Activated naive CD8-positive, alpha-beta T cell (primary cell): ENCODE results near the gene PLXNB1.

Experiments
- H3K27ac Mint-ChIP-seq: one replicate; pipeline ENCODE4 v1.8.0; 2021; ENCODE audit warnings: mixed read lengths
- H3K27me3 Mint-ChIP-seq: one replicate; pipeline ENCODE4 v1.8.0; 2021; ENCODE audit warnings: mixed read lengths
- H3K36me3 Mint-ChIP-seq: one replicate; pipeline ENCODE4 v1.8.0; 2021; ENCODE audit warnings: mixed read lengths
- H3K4me1 Mint-ChIP-seq: one replicate; pipeline ENCODE4 v1.8.0; 2021; ENCODE audit warnings: low read depth, mixed read lengths
- H3K4me3 Mint-ChIP-seq: one replicate; pipeline ENCODE4 v1.8.0; 2021; ENCODE audit warnings: mild to moderate bottlenecking, mixed read lengths
- H3K9me3 Mint-ChIP-seq: one replicate; pipeline ENCODE4 v1.8.0; 2021; ENCODE audit warnings: low read depth, mixed read lengths

Gene PLXNB1

DNA sequence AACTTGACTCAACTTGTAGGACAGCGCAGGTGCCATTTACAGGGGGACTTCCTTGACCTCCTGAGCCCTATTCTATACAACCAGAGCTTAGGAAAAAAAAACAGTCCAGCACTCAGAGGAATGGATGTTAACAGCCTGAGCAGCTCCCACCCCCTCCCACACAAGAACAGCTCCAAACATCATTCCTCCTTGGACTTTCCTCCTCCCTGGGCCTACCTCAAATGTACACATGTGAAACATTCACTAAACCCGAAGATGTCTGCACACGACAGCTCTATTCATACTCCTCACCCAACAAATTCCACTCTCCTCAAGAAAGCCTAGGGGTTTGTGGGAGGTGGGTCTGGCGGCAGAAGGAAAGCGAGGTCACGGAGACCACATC lies 16.1 kb upstream of the PLXNB1 start:
- Mint-ChIP-seq H3K27ac (peak overlapping the region; percentile 91), H3K9me3 (no peaks in the 10 kb centered on the region), H3K4me3 (peak overlapping the region; percentile 94), H3K36me3 (peaks cover 6% of the 10 kb centered on the region), H3K4me1 (peaks cover 45% of the 10 kb centered on the region), H3K27me3 (no peaks in the 10 kb centered on the region)

DNA sequence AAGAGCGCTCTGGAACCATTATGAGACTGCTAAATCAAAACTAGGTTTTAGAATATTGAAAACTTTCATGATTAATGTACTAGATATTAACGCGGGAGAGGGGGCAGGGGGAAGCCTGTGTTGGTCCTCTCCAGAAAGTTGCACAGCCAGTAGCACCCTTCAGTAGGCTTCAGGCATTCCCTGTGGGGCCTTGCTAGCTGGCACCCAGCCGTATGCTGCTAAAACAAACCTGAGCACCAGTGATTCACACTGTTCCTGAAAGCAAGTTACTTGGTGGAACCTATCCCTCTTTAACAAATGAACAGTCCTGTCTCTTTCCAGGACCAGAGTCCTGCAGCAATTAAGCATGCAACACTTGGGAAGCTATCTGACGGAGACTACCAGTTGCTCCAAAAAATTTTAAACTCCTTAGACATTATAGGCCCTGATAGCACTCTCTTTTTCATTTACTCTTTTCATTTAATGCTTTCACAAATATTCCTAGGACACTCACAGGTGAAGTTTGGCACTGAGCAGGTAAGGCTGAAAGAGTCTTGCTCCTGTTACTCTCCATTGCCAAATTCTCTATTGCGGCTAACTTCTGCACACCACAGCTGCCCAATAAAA lies 15.5 kb upstream of the PLXNB1 start:
- peaks cover 48% of the 10 kb centered on the region for H3K4me1 Mint-ChIP-seq
- H3K4me3 Mint-ChIP-seq = peak overlapping the region; percentile 94
- no peaks in the 10 kb centered on the region for H3K27me3 Mint-ChIP-seq
- no peaks in the 10 kb centered on the region for H3K9me3 Mint-ChIP-seq
- peaks cover 6% of the 10 kb centered on the region for H3K36me3 Mint-ChIP-seq
- peak overlapping the region; percentile 91 for H3K27ac Mint-ChIP-seq

DNA sequence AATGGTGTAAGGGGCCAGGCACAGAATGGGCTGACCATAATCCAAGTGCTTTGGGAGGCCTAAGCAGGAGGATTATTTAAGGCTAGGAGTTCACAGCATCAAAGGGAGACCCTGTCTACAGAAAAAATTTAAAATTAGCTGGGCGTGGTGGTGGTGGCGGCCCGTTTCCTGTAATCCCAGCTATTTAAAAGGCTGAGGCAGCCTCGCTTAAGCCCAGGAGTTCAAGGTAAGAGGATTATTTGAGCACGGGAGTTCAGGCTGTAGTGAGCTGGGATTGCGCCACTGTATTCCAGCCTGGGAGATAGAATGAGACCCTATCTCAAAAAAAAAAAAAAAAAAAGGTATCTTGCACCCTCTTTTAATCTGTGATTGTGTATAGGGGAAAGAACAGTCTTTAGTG lies 12.1 kb upstream of the PLXNB1 start:
- H3K4me3 Mint-ChIP-seq = peak overlapping the region; percentile 98
- H3K27ac Mint-ChIP-seq = peak overlapping the region; percentile 72
- H3K4me1 Mint-ChIP-seq = peaks cover 48% of the 10 kb centered on the region

DNA sequence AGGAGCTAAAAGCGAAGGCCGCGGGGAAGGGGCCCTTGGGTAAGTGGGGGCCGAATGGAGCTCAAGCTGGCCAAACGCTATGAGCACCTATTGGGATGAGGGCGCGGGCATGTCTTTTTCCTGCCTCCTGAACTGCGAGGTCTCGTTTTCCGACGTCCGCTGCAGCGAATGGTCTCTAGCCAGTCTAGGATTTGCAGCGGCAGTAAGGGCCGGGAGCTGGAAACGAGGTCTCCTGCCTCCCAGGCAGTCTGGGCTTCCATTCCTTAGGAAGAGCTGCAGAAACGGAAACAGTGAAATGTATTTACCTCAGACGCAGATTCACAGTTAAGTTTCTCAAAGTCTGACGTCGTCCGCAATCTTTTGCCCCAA lies 10.7 kb upstream of the PLXNB1 start:
- Mint-ChIP-seq H3K4me3 (peak overlapping the region; percentile 98), H3K36me3 (no peaks in the 10 kb centered on the region), H3K9me3 (no peaks in the 10 kb centered on the region), H3K27me3 (no peaks in the 10 kb centered on the region), H3K4me1 (peaks cover 39% of the 10 kb centered on the region), H3K27ac (peak overlapping the region; percentile 98)

More for the DNA sequence above, 12.1 kb upstream of the PLXNB1 start:
- Mint-ChIP-seq H3K36me3 (no peaks in the 10 kb centered on the region), H3K9me3 (no peaks in the 10 kb centered on the region), H3K27me3 (no peaks in the 10 kb centered on the region)

DNA sequence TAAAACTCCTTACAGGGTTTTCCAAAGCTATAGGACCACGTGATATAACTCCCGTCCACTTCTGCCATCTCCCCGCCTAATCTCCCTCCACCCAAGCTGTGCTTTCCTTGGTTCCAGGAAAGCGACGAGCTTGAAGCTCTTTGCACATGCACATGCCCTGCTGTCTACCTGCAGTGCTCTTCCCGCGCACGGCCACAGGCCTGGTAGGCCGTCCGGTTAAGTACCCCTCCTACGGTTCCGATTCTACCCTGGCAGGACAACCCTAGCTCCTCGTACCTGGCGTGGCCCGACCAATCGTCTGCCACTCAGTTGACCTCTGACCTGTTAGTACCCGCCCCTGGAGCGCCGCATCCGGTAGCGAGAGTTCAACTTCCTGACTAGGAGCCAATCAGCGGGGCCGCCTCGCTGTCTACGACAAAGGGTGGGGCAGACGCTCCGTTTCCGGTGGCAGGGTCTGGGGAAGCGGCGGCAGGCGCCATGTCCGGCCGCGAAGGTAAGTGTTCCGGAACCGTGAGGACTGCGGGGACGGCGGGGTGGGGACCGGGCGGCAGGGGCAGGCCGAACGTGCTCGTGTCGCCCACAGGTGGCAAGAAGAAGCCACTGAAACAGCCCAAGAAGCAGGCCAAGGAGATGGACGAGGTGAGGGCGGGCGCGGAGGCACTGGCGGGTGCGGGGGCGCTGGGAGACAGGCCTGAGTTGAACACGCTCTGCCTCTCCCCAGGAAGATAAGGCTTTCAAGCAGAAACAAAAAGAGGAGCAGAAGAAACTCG lies 10.1 kb upstream of the PLXNB1 start, which contains the start of the genes CCDC51 and TMA7:
TSS of gene CCDC51 (minus strand) at position 300 of the 770 bp plus-strand sequence. CDS start 4,991 bp downstream, outside the sequence.
TSS of gene TMA7 (plus strand) at position 438 of the 770 bp plus-strand sequence. CDS start at position 478, 40 bp downstream.
- Mint-ChIP-seq H3K4me3 (peak within 1 kb of the TSS; percentile 98), H3K27ac (peak within 1 kb of the TSS; percentile 98), H3K36me3 (no peaks in the 10 kb centered on the region), H3K27me3 (no peaks in the 10 kb centered on the region), H3K9me3 (no peaks in the 10 kb centered on the region), H3K4me1 (peaks cover 39% of the 10 kb centered on the region)

DNA sequence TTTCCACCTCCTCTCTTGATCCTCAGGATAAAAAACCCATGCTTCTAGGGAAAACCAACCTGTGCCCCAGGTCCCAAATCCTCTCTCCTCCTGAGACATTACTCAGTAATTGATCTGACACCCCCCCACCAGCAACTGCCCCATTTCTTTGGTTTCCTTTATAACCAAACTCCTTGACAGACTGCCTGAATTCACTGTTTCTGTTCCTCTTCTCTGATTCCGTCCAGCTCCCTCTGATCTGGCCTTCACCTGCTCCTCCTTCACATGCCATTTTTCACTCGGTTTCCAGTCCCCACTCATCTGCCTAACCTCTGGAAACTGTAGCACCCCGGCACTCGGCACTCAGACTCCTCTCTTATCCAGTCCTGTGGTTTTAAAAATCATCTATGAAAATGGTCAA lies 7.9 kb upstream of the PLXNB1 start:
- Mint-ChIP-seq H3K27me3 (no peaks in the 10 kb centered on the region), H3K9me3 (no peaks in the 10 kb centered on the region), H3K27ac (peak overlapping the region; percentile 1), H3K4me1 (peaks cover 38% of the 10 kb centered on the region), H3K4me3 (no peak overlapping the region), H3K36me3 (no peaks in the 10 kb centered on the region)

DNA sequence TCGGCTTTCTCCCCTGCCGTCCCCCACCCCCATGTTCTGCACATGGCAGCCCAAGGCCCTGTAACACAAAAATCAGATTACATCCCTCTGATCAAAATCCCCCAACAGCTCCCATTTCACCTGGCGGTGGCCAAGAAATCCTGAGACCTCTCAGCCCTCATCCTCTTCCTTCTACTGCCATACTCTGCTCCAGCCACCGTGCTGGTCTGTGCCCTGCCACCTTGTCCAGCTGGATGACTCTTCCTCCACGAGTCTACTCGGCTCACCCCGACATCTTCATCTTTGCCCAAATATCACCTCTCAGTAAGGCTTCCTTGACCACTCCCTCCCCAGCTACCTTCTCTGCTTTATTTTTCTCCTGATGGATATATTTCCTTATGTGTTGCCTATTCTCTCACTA lies 7.0 kb upstream of the PLXNB1 start:
- no peak overlapping the region for H3K27ac Mint-ChIP-seq
- no peaks in the 10 kb centered on the region for H3K9me3 Mint-ChIP-seq
- H3K36me3 Mint-ChIP-seq = no peaks in the 10 kb centered on the region
- H3K27me3 Mint-ChIP-seq = no peaks in the 10 kb centered on the region
- no peak overlapping the region for H3K4me3 Mint-ChIP-seq
- H3K4me1 Mint-ChIP-seq = peaks cover 33% of the 10 kb centered on the region

DNA sequence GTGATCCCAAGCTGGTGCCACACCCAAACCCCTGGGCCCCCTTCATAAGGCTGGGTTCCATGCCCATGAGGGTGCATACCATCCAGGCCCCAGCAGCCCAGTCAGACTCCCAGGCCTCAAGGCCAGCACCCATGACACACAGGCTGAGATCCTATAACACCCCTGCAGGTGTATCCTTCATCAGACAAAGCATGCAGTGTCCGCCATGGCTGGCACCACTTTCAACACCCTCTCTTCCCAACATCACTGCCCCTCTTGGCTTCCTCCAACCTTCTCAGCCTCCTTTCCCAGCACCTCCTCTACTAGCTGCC lies 6.5 kb upstream of the PLXNB1 start:
- Mint-ChIP-seq H3K36me3 (no peaks in the 10 kb centered on the region), H3K4me1 (peaks cover 28% of the 10 kb centered on the region), H3K4me3 (no peak overlapping the region), H3K27ac (no peak overlapping the region), H3K27me3 (no peaks in the 10 kb centered on the region), H3K9me3 (no peaks in the 10 kb centered on the region)

DNA sequence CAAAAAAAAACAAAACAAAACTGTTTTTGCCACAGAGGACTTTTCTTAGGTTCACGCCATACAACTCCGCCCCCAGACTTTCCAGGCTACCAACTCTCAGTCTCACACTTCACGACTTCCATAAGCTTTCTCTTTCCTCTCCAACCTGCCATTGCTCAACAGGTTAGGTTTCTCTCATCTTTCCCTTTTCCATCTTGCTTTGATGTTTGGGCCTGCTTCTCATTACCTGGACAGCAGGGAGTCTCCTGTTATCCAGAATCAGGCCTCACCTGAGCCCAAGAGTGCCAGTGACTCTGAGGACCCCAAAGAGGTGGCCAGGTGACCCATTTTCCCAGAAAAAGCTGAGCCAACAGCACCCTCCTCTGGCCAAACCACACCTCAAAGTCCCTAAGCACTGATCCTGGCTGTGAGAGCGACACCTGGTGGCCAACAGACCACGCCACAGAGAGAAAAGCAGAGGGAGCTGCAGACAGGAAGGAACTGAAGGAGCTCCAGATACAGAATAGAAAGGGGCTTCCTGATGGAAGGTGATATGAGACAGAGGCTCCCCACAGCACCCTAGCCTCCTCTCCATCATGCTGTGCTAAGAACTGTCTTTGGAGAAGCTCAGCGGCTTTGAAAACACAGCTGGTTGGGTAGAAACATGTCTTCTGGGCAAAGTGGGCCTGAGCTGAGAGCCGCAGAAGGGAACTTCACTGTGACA lies 6.0 kb upstream of the PLXNB1 start:
- no peaks in the 10 kb centered on the region for H3K36me3 Mint-ChIP-seq
- H3K27ac Mint-ChIP-seq = no peak overlapping the region
- H3K27me3 Mint-ChIP-seq = no peaks in the 10 kb centered on the region
- peaks cover 27% of the 10 kb centered on the region for H3K4me1 Mint-ChIP-seq
- no peaks in the 10 kb centered on the region for H3K9me3 Mint-ChIP-seq
- no peak overlapping the region for H3K4me3 Mint-ChIP-seq

DNA sequence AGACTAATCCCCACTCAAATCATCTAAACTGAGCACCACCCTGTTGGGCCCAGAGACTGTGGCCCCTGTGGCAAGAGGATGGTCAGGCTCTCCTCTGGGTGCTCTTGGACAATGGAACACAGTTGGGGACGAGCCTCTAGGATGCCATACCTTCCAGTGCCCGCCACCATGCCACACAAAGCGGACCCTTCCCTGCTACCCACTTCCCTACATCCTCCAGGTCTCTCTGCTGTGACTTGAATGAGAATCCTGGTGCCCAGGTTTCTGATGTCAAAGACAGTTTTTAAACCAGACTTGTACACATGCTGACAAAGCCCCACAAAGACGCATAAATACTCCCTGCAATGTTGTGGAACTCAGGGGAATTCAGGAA lies 5.3 kb upstream of the PLXNB1 start:
- no peaks in the 10 kb centered on the region for H3K27me3 Mint-ChIP-seq
- no peak overlapping the region for H3K4me3 Mint-ChIP-seq
- H3K36me3 Mint-ChIP-seq = no peaks in the 10 kb centered on the region
- H3K27ac Mint-ChIP-seq = no peak overlapping the region
- H3K9me3 Mint-ChIP-seq = no peaks in the 10 kb centered on the region
- H3K4me1 Mint-ChIP-seq = peaks cover 28% of the 10 kb centered on the region

DNA sequence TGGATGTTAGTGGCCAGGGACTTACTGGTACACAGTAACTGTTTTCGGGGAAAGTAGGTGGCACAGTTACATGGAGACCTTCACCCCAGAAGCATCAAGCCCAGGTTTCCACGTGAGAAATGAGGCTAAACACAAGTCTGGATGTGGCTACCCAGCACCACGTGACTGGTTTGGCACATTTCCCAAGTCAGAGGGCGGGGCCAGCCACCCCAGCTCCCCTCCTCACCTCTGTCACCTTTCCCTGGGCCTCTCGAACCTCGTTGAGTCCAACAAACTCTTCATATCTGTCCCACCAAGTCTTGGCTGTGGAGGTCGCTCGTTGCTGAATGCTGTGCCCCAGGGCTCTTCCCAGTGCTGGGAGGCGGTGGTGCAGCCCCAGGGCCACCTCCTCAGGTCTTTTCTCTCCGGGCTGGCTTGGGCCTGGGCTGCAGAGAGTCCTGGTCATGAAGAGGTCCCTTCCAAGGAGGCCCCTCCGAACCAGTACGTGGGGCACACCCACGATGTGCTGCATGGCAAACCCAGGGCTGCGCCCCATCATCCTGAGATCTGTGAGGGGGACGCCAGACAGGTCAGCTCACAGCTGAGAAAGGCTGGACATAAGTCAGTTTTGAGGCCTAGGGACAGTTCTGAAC lies 4.8 kb upstream of the PLXNB1 start:
- Mint-ChIP-seq H3K36me3 (no peaks in the 10 kb centered on the region), H3K4me1 (peaks cover 27% of the 10 kb centered on the region), H3K9me3 (no peaks in the 10 kb centered on the region), H3K27me3 (no peaks in the 10 kb centered on the region), H3K4me3 (no peak overlapping the region), H3K27ac (peak overlapping the region; percentile 10)

DNA sequence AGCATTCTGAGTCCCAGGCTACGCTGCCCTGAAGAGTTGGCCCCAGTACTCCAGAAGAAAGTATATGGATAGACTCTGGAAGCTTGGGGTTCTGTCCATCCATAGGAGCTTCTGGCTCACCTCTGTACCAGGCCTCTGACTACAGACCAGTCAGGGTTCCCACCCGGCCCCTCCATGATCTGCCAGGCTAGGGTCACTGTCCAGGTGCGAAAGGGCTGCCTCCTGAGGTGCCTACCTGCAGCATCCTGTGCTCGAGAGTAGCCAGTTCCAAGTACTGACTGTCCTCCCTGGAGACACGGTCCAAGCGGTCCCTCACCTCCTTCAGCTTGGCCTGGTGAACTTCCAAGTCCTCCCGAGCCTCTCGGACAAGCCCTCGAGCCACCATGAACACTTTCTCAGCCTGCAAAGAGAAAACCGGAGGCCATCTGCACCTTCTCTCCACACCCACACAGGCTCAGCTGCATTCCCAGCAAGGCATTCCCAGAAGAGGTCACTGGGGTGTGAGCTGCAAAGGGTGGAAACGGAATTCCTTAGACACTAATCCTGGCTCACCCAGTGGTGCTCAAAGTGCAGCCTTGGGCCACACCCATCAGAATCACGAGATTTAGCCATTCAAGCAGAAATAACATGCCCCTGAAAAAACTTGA lies 3.7 kb upstream of the PLXNB1 start:
- no peak overlapping the region for H3K27ac Mint-ChIP-seq
- no peaks in the 10 kb centered on the region for H3K36me3 Mint-ChIP-seq
- H3K4me3 Mint-ChIP-seq = no peak overlapping the region
- no peaks in the 10 kb centered on the region for H3K27me3 Mint-ChIP-seq
- H3K9me3 Mint-ChIP-seq = no peaks in the 10 kb centered on the region
- H3K4me1 Mint-ChIP-seq = peaks cover 20% of the 10 kb centered on the region

DNA sequence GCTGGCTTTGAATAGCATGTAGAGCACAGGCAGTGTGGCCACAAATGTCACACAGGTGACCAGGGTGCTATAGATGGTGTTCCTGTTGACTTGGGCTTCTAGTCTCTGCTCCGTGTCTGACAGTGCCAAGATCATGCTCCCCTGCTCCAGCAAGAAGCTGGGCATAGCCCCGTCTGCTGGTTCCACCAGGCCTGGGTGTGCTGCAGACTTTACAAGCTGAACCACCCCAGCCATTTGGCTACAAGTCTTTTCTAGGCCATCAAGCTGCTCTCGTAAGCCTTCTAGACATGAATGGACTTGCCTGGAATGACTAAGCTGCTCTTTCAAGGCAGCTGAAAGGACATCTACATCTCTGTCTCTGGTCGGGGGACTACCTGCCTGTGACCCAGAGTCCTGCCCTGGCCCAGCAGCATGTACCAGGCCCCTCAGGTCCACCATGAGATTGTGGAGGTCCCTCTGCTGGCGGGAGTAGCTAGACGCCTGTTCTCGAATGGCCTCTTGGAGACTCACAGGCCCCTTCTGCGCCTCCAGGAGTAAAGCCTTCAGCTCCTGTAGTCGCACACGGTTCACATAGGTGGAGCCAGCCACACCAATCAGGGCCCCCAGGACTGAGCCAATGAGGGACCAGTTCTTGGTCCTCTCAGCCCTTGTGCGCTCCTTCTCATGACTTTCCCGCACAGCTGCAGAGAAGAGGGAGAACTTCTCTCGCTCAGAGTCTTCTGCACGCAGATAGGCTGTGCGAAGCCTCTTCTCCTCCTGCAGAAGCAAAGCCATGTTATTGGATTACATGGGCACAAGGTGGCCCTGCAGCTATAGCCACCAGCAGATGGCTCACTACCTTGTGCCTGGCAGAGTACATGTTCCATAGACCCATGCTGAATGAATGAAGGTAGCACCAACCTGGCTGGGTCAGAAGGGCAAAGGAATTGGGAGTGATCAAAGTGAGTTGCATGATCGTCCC lies 2.8 kb upstream of the PLXNB1 start:
- Mint-ChIP-seq H3K27ac (no peak overlapping the region), H3K27me3 (no peaks in the 10 kb centered on the region), H3K4me3 (no peak overlapping the region), H3K9me3 (no peaks in the 10 kb centered on the region), H3K36me3 (no peaks in the 10 kb centered on the region), H3K4me1 (peaks cover 16% of the 10 kb centered on the region)
